ENCODE measurements around the gene SLC43A1. TPM values are rescaled to one million over a fixed set of nuclear protein-coding genes. Genes with fewer than 3 reads are reported as not detected.

Gene SLC43A1
- total RNA-seq, 1 donor from 2014 or later = 13.2 TPM

- H3K27me3 ChIP-seq (ENCODE audit: low read depth) = peaks cover 7% of the 10 kb centered on the region
- H3K4me3 ChIP-seq = no peak overlapping the region
- H3K36me3 ChIP-seq = no peaks in the 10 kb centered on the region
- intact Hi-C loops (cut with DNase I) = no loop called here
- peaks cover 20% of the 10 kb centered on the region for H3K4me1 ChIP-seq
- H3K27ac ChIP-seq = no peak overlapping the region
- ATAC-seq (no peak), DNase-seq (no peak)
- TF ChIP-seq CTCF (IDR thresholded peaks at IDR 0.05) = no peak
- H3K9me3 ChIP-seq = no peaks in the 10 kb centered on the region
Observed at GRCh38 chr11:57474017-57474802, 41.3 kb downstream of the SLC43A1 start.

GRCh38 chr11:57473285-57473841 is 42.1 kb downstream of the SLC43A1 start:
- DNase-seq (no peak), ATAC-seq (no peak)
- no peak for TF ChIP-seq CTCF (IDR thresholded peaks at IDR 0.05)
- H3K27ac ChIP-seq = no peak overlapping the region
- H3K27me3 ChIP-seq (ENCODE audit: low read depth) = peaks cover 7% of the 10 kb centered on the region
- H3K4me1 ChIP-seq = peaks cover 20% of the 10 kb centered on the region
- intact Hi-C loops (cut with DNase I) = no loop called here
- no peak overlapping the region for H3K4me3 ChIP-seq
- H3K9me3 ChIP-seq = no peaks in the 10 kb centered on the region
- H3K36me3 ChIP-seq = no peaks in the 10 kb centered on the region

DNA sequence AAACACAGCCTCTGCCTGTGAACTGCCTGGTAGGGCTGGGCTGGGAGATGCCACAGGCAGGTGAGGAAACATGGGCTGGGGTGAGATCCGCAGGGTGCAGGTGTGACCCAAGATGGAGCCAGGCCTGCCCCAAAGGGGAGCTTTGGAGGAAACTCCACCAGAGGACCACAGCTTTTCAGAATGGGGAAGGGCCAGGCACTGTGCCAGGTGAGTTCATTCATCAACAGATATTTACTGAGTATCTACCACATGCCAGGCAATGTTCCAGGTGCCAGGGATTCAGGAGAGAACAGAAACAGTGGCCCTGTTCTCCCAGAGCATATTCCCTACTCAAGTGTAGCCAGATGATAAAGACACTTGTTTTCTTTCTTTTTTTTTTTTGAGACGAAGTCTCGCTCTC is 44.0 kb downstream of the SLC43A1 start:
- Histone ChIP-seq H3K9me3 (no peaks in the 10 kb centered on the region), H3K4me1 (peaks cover 9% of the 10 kb centered on the region), H3K27me3 (ENCODE audit: low read depth) (peaks cover 7% of the 10 kb centered on the region), H3K27ac (no peak overlapping the region), H3K36me3 (no peaks in the 10 kb centered on the region), H3K4me3 (no peak overlapping the region)
- DNase-seq (no peak), ATAC-seq (no peak)
- no peak for TF ChIP-seq CTCF (IDR thresholded peaks at IDR 0.05)
- intact Hi-C loops (cut with DNase I) = no loop called here

DNA sequence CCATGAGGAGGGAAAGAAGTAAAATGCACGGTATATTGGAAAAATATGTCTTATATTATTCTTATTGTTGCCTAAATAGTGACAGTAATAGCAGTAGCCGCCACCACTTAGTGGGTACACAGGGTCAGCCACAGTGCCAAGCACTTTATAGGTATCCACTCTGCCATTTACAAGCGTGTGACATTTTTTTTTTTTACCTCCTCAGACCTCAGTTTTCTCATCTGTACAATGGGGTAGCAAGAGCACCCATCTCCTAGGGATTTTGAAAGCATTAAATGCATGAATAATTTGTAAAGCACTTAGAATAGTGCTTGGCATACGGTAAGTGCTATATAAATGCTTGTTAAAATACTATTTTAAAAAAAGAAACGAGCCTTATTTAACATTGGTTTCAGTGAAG is 46.2 kb downstream of the SLC43A1 start:
- TF ChIP-seq CTCF (IDR thresholded peaks at IDR 0.05) = no peak
- no peak for ATAC-seq
- intact Hi-C loops (cut with DNase I) = no loop called here
- no peaks in the 10 kb centered on the region for H3K9me3 ChIP-seq
- no peaks in the 10 kb centered on the region for H3K27me3 ChIP-seq (ENCODE audit: low read depth)
- H3K27ac ChIP-seq = no peak overlapping the region
- DNase-seq = no peak
- H3K36me3 ChIP-seq = no peaks in the 10 kb centered on the region
- H3K4me1 ChIP-seq = no peaks in the 10 kb centered on the region
- no peak overlapping the region for H3K4me3 ChIP-seq

GRCh38 chr11:57468276-57468675 is 47.2 kb downstream of the SLC43A1 start:
- intact Hi-C loops (cut with DNase I) = no loop called here
- no peak for ATAC-seq
- TF ChIP-seq CTCF (IDR thresholded peaks at IDR 0.05) = no peak
- Histone ChIP-seq H3K27me3 (ENCODE audit: low read depth) (no peaks in the 10 kb centered on the region), H3K36me3 (no peaks in the 10 kb centered on the region), H3K9me3 (no peaks in the 10 kb centered on the region), H3K27ac (no peak overlapping the region), H3K4me1 (no peaks in the 10 kb centered on the region), H3K4me3 (no peak overlapping the region)
- no peak for DNase-seq
